ENCODE results near the gene CPNE5. TPM values are rescaled to one million over a fixed set of nuclear protein-coding genes. Genes with fewer than 3 reads are reported as not detected.

CPNE5 gene
- total and polyA plus RNA-seq, 2 donors (not counting 1 experiment from before 2014, with no cell fraction given), result 0.02 TPM; not detected in 1

- TF ChIP-seq EZH2 (IDR thresholded peaks at IDR 0.05; ENCODE audit: low read length, missing control alignments), result no peak
- TF ChIP-seq, protein P1, sequence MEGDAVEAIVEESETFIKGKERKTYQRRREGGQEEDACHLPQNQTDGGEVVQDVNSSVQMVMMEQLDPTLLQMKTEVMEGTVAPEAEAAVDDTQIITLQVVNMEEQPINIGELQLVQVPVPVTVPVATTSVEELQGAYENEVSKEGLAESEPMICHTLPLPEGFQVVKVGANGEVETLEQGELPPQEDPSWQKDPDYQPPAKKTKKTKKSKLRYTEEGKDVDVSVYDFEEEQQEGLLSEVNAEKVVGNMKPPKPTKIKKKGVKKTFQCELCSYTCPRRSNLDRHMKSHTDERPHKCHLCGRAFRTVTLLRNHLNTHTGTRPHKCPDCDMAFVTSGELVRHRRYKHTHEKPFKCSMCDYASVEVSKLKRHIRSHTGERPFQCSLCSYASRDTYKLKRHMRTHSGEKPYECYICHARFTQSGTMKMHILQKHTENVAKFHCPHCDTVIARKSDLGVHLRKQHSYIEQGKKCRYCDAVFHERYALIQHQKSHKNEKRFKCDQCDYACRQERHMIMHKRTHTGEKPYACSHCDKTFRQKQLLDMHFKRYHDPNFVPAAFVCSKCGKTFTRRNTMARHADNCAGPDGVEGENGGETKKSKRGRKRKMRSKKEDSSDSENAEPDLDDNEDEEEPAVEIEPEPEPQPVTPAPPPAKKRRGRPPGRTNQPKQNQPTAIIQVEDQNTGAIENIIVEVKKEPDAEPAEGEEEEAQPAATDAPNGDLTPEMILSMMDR (conservative IDR thresholded peaks at IDR 0.05 in 1 of 2, IDR thresholded peaks at IDR 0.05 in 1 of 2; ENCODE audit: low read depth in 1 of 2, low read length in 2 of 2), result peak; percentile 73 to 88
- Histone ChIP-seq H3K9me3 (ENCODE audit: control insufficient read depth, insufficient read depth, low read depth, low read length) (no peaks in the 10 kb centered on the region), H3K79me2 (ENCODE audit: control insufficient read depth, insufficient read depth, low read length) (peaks cover 35% of the 10 kb centered on the region), H3K27ac (ENCODE audit: insufficient read depth, low read length) (peak within 1 kb of the TSS; percentile 85), H3K4me2 (ENCODE audit: extremely low read depth, insufficient read depth, low read length) (peak within 1 kb of the TSS; percentile 55), H2AFZ (ENCODE audit: low read length) (peak within 1 kb of the TSS; percentile 85), H3K27me3 (ENCODE audit: control insufficient read depth, insufficient read depth, low read length) (no peaks in the 10 kb centered on the region), H3K4me3 (replicated peaks in 1 of 4; ENCODE audit: control extremely low read depth in 1 of 4, insufficient read depth in 1 of 4, low read depth in 3 of 4, low read length in 4 of 4) (peak within 1 kb of the TSS; percentile 75 to 98 (median 88)), H3K9ac (ENCODE audit: insufficient read depth, low read length) (peak within 1 kb of the TSS; percentile 94), H3K4me1 (ENCODE audit: control insufficient read depth, extremely low read depth, insufficient read depth, low read length) (peaks cover 6% of the 10 kb centered on the region), H4K20me1 (ENCODE audit: control insufficient read depth, extremely low read depth, insufficient read depth, low read length) (no peaks in the 10 kb centered on the region), H3K36me3 (ENCODE audit: control insufficient read depth, insufficient read depth, low read length) (no peaks in the 10 kb centered on the region)
- DNase-seq (ENCODE audit: low read depth in 2 of 2), result peak; percentile 94 to 98
These were observed 46.5 kb upstream of the CPNE5 start, which contains the start of gene C6orf89 for GRCh38 chr6:36885461-36886401. C6orf89 (plus strand) TSS chr6:36885952; CDS start chr6:36899445, 13,493 bp downstream.

GRCh38 chr6:36884610-36885009, 45.4 kb upstream of the CPNE5 start:
- Histone ChIP-seq H4K20me1 (ENCODE audit: control insufficient read depth, extremely low read depth, insufficient read depth, low read length) (no peaks in the 10 kb centered on the region), H3K27me3 (ENCODE audit: control insufficient read depth, insufficient read depth, low read length) (no peaks in the 10 kb centered on the region), H3K4me1 (ENCODE audit: control insufficient read depth, extremely low read depth, insufficient read depth, low read length) (peaks cover 6% of the 10 kb centered on the region), H3K79me2 (ENCODE audit: control insufficient read depth, insufficient read depth, low read length) (peaks cover 28% of the 10 kb centered on the region), H3K4me2 (ENCODE audit: extremely low read depth, insufficient read depth, low read length) (no peak overlapping the region), H3K9ac (ENCODE audit: insufficient read depth, low read length) (no peak overlapping the region), H3K36me3 (ENCODE audit: control insufficient read depth, insufficient read depth, low read length) (no peaks in the 10 kb centered on the region), H3K4me3 (replicated peaks in 1 of 4; ENCODE audit: control extremely low read depth in 1 of 4, insufficient read depth in 1 of 4, low read depth in 3 of 4, low read length in 4 of 4) (no peak overlapping the region), H2AFZ (ENCODE audit: low read length) (peak overlapping the region; percentile 7), H3K9me3 (ENCODE audit: control insufficient read depth, insufficient read depth, low read depth, low read length) (no peaks in the 10 kb centered on the region), H3K27ac (ENCODE audit: insufficient read depth, low read length) (no peak overlapping the region)
- no peak for TF ChIP-seq EZH2 (IDR thresholded peaks at IDR 0.05; ENCODE audit: low read length, missing control alignments)
- TF ChIP-seq, protein P1 (conservative IDR thresholded peaks at IDR 0.05 in 1 of 2, IDR thresholded peaks at IDR 0.05 in 1 of 2; ENCODE audit: low read depth in 1 of 2, low read length in 2 of 2), result no peak
- no peak for DNase-seq (ENCODE audit: low read depth in 2 of 2)

- Histone ChIP-seq H3K4me1 (ENCODE audit: control insufficient read depth, extremely low read depth, insufficient read depth, low read length) (peaks cover 3% of the 10 kb centered on the region), H3K79me2 (ENCODE audit: control insufficient read depth, insufficient read depth, low read length) (peaks cover 14% of the 10 kb centered on the region), H3K4me3 (replicated peaks in 1 of 4; ENCODE audit: control extremely low read depth in 1 of 4, insufficient read depth in 1 of 4, low read depth in 3 of 4, low read length in 4 of 4) (peak overlapping the region; percentile 79 to 96 (median 94)), H3K36me3 (ENCODE audit: control insufficient read depth, insufficient read depth, low read length) (no peaks in the 10 kb centered on the region), H3K27me3 (ENCODE audit: control insufficient read depth, insufficient read depth, low read length) (no peaks in the 10 kb centered on the region), H2AFZ (ENCODE audit: low read length) (peak overlapping the region; percentile 100), H3K9ac (ENCODE audit: insufficient read depth, low read length) (peak overlapping the region; percentile 97), H3K27ac (ENCODE audit: insufficient read depth, low read length) (peak overlapping the region; percentile 98), H3K4me2 (ENCODE audit: extremely low read depth, insufficient read depth, low read length) (peak overlapping the region; percentile 48), H4K20me1 (ENCODE audit: control insufficient read depth, extremely low read depth, insufficient read depth, low read length) (no peaks in the 10 kb centered on the region), H3K9me3 (ENCODE audit: control insufficient read depth, insufficient read depth, low read depth, low read length) (no peaks in the 10 kb centered on the region)
- DNase-seq (ENCODE audit: low read depth in 2 of 2), result no peak
- TF ChIP-seq EZH2 (IDR thresholded peaks at IDR 0.05; ENCODE audit: low read length, missing control alignments), result no peak
These were observed 36.0 kb upstream of the CPNE5 start for GRCh38 chr6:36875250-36875633.
